ENCODE measurements around the gene PLCL2.

The PLCL2 gene

GRCh38 chr3:16884748-16885592, at the start of gene PLCL2:
Gene PLCL2, plus strand, starts transcription at chr3:16884955. Its CDS starts 85 bp downstream, at chr3:16885040.
- peak; percentile 48 for DNase-seq

- peak; percentile 27 for DNase-seq
Measured at GRCh38 chr3:16836505-16837237, 48.1 kb upstream of the PLCL2 start.

- DNase-seq, result no peak
Measured at GRCh38 chr3:16837602-16838001, 47.2 kb upstream of the PLCL2 start.

- no peak for DNase-seq
Measured at GRCh38 chr3:16838561-16838960, 46.2 kb upstream of the PLCL2 start.

GRCh38 chr3:16839271-16840100, 45.3 kb upstream of the PLCL2 start:
- DNase-seq, result no peak

GRCh38 chr3:16840101-16840424, 44.7 kb upstream of the PLCL2 start:
- peak; percentile 41 for DNase-seq

- DNase-seq, result no peak
Measured at GRCh38 chr3:16841041-16841753, 43.6 kb upstream of the PLCL2 start.

- DNase-seq, result no peak
Measured at GRCh38 chr3:16841904-16842271, 42.9 kb upstream of the PLCL2 start.

GRCh38 chr3:16842272-16843270, 42.2 kb upstream of the PLCL2 start:
- no peak for DNase-seq

GRCh38 chr3:16844222-16844621, 40.5 kb upstream of the PLCL2 start:
- DNase-seq, result no peak

- DNase-seq, result no peak
Measured at GRCh38 chr3:16844791-16845190, 40.0 kb upstream of the PLCL2 start.

- DNase-seq, result no peak
Measured at GRCh38 chr3:16846373-16847080, 38.2 kb upstream of the PLCL2 start.

- DNase-seq, result no peak
Measured at GRCh38 chr3:16848007-16848406, 36.7 kb upstream of the PLCL2 start.

GRCh38 chr3:16849229-16849628, 35.5 kb upstream of the PLCL2 start:
- DNase-seq, result peak; percentile 18

GRCh38 chr3:16849795-16850194, 35.0 kb upstream of the PLCL2 start:
- DNase-seq, result peak; percentile 79

- DNase-seq, result no peak
Measured at GRCh38 chr3:16855497-16855896, 29.3 kb upstream of the PLCL2 start.

- no peak for DNase-seq
Measured at GRCh38 chr3:16860234-16860633, 24.5 kb upstream of the PLCL2 start.

- no peak for DNase-seq
Measured at GRCh38 chr3:16861432-16861831, 23.3 kb upstream of the PLCL2 start.

GRCh38 chr3:16864610-16865313, 20.0 kb upstream of the PLCL2 start:
- peak; percentile 85 for DNase-seq

GRCh38 chr3:16865335-16865734, 19.4 kb upstream of the PLCL2 start:
- DNase-seq, result peak; percentile 76

All from fibroblast of upper back skin (primary cell).